Hematopoietic multipotent progenitor cell treated with erythropoietin and hydrocortisone succinate and interleukin-3 and kit ligand, for 4 days (in vitro differentiated cells): Measurements from ENCODE around the gene FGGY.
"Not testable (repeated sequence)": the region's sequence is repeated elsewhere in the genome, so short reads cannot be mapped to it uniquely, and the experiment has no call there.

ENCODE experiments used
- DNase-seq: peaks from one replicate; pipeline ENCODE4 v3.0.0-alpha.2; 2015

Gene FGGY

GRCh38 chr1:59494145-59494833 lies 197.4 kb downstream of the FGGY start:
- peak; percentile 23 for DNase-seq

- DNase-seq: not testable (repeated sequence)
Measured at GRCh38 chr1:59496156-59496555, 199.3 kb downstream of the FGGY start.

- DNase-seq: no peak
Measured at GRCh38 chr1:59497616-59498015, 200.7 kb downstream of the FGGY start.

GRCh38 chr1:59498640-59499039 lies 201.7 kb downstream of the FGGY start:
- no peak for DNase-seq

GRCh38 chr1:59499273-59499942 lies 202.5 kb downstream of the FGGY start:
- DNase-seq: no peak

- DNase-seq: no peak
Measured at GRCh38 chr1:59499943-59500569, 203.2 kb downstream of the FGGY start.

GRCh38 chr1:59500950-59501742 lies 204.3 kb downstream of the FGGY start:
- peak; percentile 10 for DNase-seq

GRCh38 chr1:59502009-59502691 lies 205.3 kb downstream of the FGGY start:
- DNase-seq: no peak

- no peak for DNase-seq
Measured at GRCh38 chr1:59504276-59504675, 207.4 kb downstream of the FGGY start.

- DNase-seq: no peak
Measured at GRCh38 chr1:59505596-59506028, 208.7 kb downstream of the FGGY start.

GRCh38 chr1:59506952-59507351 lies 210.1 kb downstream of the FGGY start:
- peak; percentile 50 for DNase-seq

- DNase-seq: no peak
Measured at GRCh38 chr1:59509341-59509875, 212.5 kb downstream of the FGGY start.

GRCh38 chr1:59510249-59510648 lies 213.4 kb downstream of the FGGY start:
- DNase-seq: no peak

GRCh38 chr1:59511476-59512465 lies 214.9 kb downstream of the FGGY start:
- no peak for DNase-seq

- DNase-seq: no peak
Measured at GRCh38 chr1:59512702-59513101, 215.8 kb downstream of the FGGY start.

GRCh38 chr1:59514061-59514909 lies 217.4 kb downstream of the FGGY start:
- DNase-seq: no peak

- DNase-seq: no peak
Measured at GRCh38 chr1:59516881-59517280, 220.0 kb downstream of the FGGY start.

- DNase-seq: no peak
Measured at GRCh38 chr1:59520194-59520593, 223.3 kb downstream of the FGGY start.

GRCh38 chr1:59520827-59521418 lies 224.0 kb downstream of the FGGY start:
- DNase-seq: no peak

GRCh38 chr1:59521456-59521855 lies 224.6 kb downstream of the FGGY start:
- no peak for DNase-seq
